PC-3 (cell line): ENCODE measurements around the gene SSTR5. TPM values are rescaled to one million over a fixed set of nuclear protein-coding genes. Genes with fewer than 3 reads are reported as not detected.

Experiments used
- ATAC-seq: fragments of 200-7000 bp; cut with Tn5 transposase; 2 replicates; pipeline ENCODE4 v1.9.1; 2020; ENCODE audit warnings: mild to moderate bottlenecking, moderate library complexity
- BruUV-seq: library from RNA; stranded (reverse); fragments of 400-500 nt; replicated peaks from 2 replicates; lab custom pipeline; 2021; lab: Mats Ljungman, UMichigan
- CTCF ChIA-PET: fragments of 300-600 bp; sonication (Branson Sonifier 250); formaldehyde crosslinking; loops from one replicate; lab custom pipeline; 2022; ENCODE audit warnings: antibody characterized with exemption; lab: Charles Lee
- POLR2A ChIA-PET: fragments of 300-600 bp; sonication (Branson Sonifier 250); formaldehyde crosslinking; loops from one replicate; lab custom pipeline; 2022; ENCODE audit warnings: antibody characterized with exemption; ENCODE audit not compliant: unreplicated experiment; lab: Charles Lee
- DNase-seq: peaks from one replicate; pipeline ENCODE4 v3.0.0-alpha.2; 2015
- H2AFZ ChIP-seq: fragments of 300-600 bp; sonication (generic); 2 replicates; pipeline ENCODE4 v1.6.0; 2016; ENCODE audit warnings: antibody characterized with exemption, low read length
- H3F3A ChIP-seq: fragments of 300-600 bp; sonication (generic); one replicate; pipeline ENCODE4 v1.6.0; 2017; ENCODE audit warnings: antibody characterized with exemption, low read length, control low read depth, mild to moderate bottlenecking; ENCODE audit not compliant: unreplicated experiment
- H3K27ac ChIP-seq: fragments of 300-600 bp; sonication (generic); 2 replicates; pipeline ENCODE4 v1.5.1; 2016; ENCODE audit warnings: mild to moderate bottlenecking, low read length
- H3K27me3 ChIP-seq: fragments of 300-600 bp; sonication (generic); 2 replicates; pipeline ENCODE4 v1.6.1; 2016; ENCODE audit warnings: low read length, mixed read lengths
- H3K36me3 ChIP-seq: fragments of 300-600 bp; sonication (generic); 2 replicates; pipeline ENCODE4 v1.6.1; 2016; ENCODE audit warnings: low read depth, mixed run types, low read length, mixed read lengths
- H3K4me1 ChIP-seq: fragments of 300-600 bp; sonication (generic); 2 replicates; pipeline ENCODE4 v1.5.1; 2016; ENCODE audit warnings: low read length; ENCODE audit not compliant: insufficient read depth
- H3K4me2 ChIP-seq: fragments of 300-600 bp; sonication (generic); 2 replicates; pipeline ENCODE4 v1.6.0; 2016; ENCODE audit warnings: low read length
- H3K4me3 ChIP-seq: fragments of 300-600 bp; sonication (generic); 2 replicates; pipeline ENCODE4 v1.5.1; 2016; ENCODE audit warnings: mild to moderate bottlenecking, low read length, mixed read lengths
- H3K79me2 ChIP-seq: fragments of 300-600 bp; sonication (generic); 2 replicates; pipeline ENCODE4 v1.6.1; 2017; ENCODE audit warnings: low read length, mixed read lengths
- H3K9ac ChIP-seq: fragments of 300-600 bp; sonication (generic); 2 replicates; pipeline ENCODE4 v1.6.0; 2016; ENCODE audit warnings: mild to moderate bottlenecking, low read length
- H3K9me2 ChIP-seq: fragments of 300-600 bp; sonication (generic); replicated peaks from 2 replicates; pipeline ENCODE4 v1.6.1; 2016; ENCODE audit warnings: mixed run types, low read length, mixed read lengths
- H3K9me3 ChIP-seq: fragments of 300-600 bp; sonication (generic); 2 replicates; pipeline ENCODE4 v1.6.1; 2016; ENCODE audit warnings: low read length, mixed read lengths
- H4K20me1 ChIP-seq: fragments of 300-600 bp; sonication (generic); 2 replicates; pipeline ENCODE4 v1.6.1; 2016; ENCODE audit warnings: low read length, mixed read lengths
- CTCF ChIP-seq: fragments of 300-600 bp; sonication (generic); conservative IDR thresholded peaks from 2 replicates; pipeline ENCODE4 v1.5.1; 2017; ENCODE audit warnings: antibody characterized with exemption, low read depth, mild to moderate bottlenecking, low read length
- EZH2 ChIP-seq: fragments of 300-600 bp; sonication (generic); IDR thresholded peaks from one replicate; pipeline ENCODE4 v1.6.1; 2017; ENCODE audit warnings: antibody characterized with exemption, mild to moderate bottlenecking, low read length; ENCODE audit not compliant: unreplicated experiment
- EZH2phosphoT487 ChIP-seq: fragments of 300-600 bp; sonication (generic); IDR thresholded peaks from 2 replicates; pipeline ENCODE4 v1.6.1; 2018; ENCODE audit warnings: mild to moderate bottlenecking, antibody characterized with exemption, low read length, borderline replicate concordance
- intact Hi-C: fragments of 100-400 bp; cut with micrococcal nuclease; formaldehyde crosslinking; loops from 2 replicates; pipeline ENCODE4 v1.9.0; 2023
- total RNA-seq: library from RNA; depleted of rRNA; stranded (reverse); fragments of >200 nt; gene quantifications from 2 replicates; pipeline ENCODE4 v1.2.3, GENCODE V29; 2014

SSTR5 gene
- total RNA-seq, 1 experiment from 2014 or later, result 0.51 TPM

- Histone ChIP-seq H3K9ac (no peak overlapping the region), H4K20me1 (no peaks in the 10 kb centered on the region), H3K27me3 (no peaks in the 10 kb centered on the region), H3K4me2 (no peak overlapping the region), H3K9me3 (no peaks in the 10 kb centered on the region), H3K4me1 (no peaks in the 10 kb centered on the region), H2AFZ (no peak overlapping the region), H3F3A (no peaks in the 10 kb centered on the region), H3K4me3 (no peak overlapping the region), H3K79me2 (no peaks in the 10 kb centered on the region), H3K27ac (no peak overlapping the region), H3K36me3 (no peaks in the 10 kb centered on the region), H3K9me2 (no peaks in the 10 kb centered on the region)
- no TSS peak for BruUV-seq
- no peak for DNase-seq
- POLR2A ChIA-PET, result no interaction called here
- intact Hi-C loops, result no loop called here
- TF ChIP-seq EZH2 (no peak), EZH2phosphoT487 (no peak), CTCF (no peak)
- CTCF ChIA-PET, result no interaction called here
- no peak for ATAC-seq
Measured at GRCh38 chr16:1126586-1126985, 54.0 kb downstream of the SSTR5 start.

- Histone ChIP-seq H3K9me2 (no peaks in the 10 kb centered on the region), H3K4me3 (no peak overlapping the region), H3K27ac (no peak overlapping the region), H3K9ac (no peak overlapping the region), H4K20me1 (no peaks in the 10 kb centered on the region), H3K79me2 (no peaks in the 10 kb centered on the region), H3K27me3 (no peaks in the 10 kb centered on the region), H3F3A (no peaks in the 10 kb centered on the region), H2AFZ (no peak overlapping the region), H3K9me3 (no peaks in the 10 kb centered on the region), H3K4me2 (no peak overlapping the region), H3K4me1 (no peaks in the 10 kb centered on the region), H3K36me3 (no peaks in the 10 kb centered on the region)
- DNase-seq (no peak), ATAC-seq (no peak)
- CTCF ChIA-PET, result no interaction called here
- intact Hi-C loops, result no loop called here
- TF ChIP-seq CTCF (no peak), EZH2 (no peak), EZH2phosphoT487 (no peak)
- BruUV-seq, result no TSS peak
- POLR2A ChIA-PET, result no interaction called here
Measured at GRCh38 chr16:1127101-1127500, 54.6 kb downstream of the SSTR5 start.

- H4K20me1 ChIP-seq, result no peaks in the 10 kb centered on the region
- no peaks in the 10 kb centered on the region for H3K9me3 ChIP-seq
- DNase-seq, result no peak
- no peak for ATAC-seq
- POLR2A ChIA-PET, result no interaction called here
- no peak overlapping the region for H3K27ac ChIP-seq
- H3K4me3 ChIP-seq, result no peak overlapping the region
- H3F3A ChIP-seq, result no peaks in the 10 kb centered on the region
- intact Hi-C loops, result no loop called here
- no peaks in the 10 kb centered on the region for H3K9me2 ChIP-seq
- TF ChIP-seq EZH2phosphoT487, result no peak
- TF ChIP-seq CTCF, result no peak
- no peak for TF ChIP-seq EZH2
- no peak overlapping the region for H3K4me2 ChIP-seq
- no peaks in the 10 kb centered on the region for H3K27me3 ChIP-seq
- no peaks in the 10 kb centered on the region for H3K36me3 ChIP-seq
- BruUV-seq, result no TSS peak
- H3K4me1 ChIP-seq, result no peaks in the 10 kb centered on the region
- no peak overlapping the region for H2AFZ ChIP-seq
- no peaks in the 10 kb centered on the region for H3K79me2 ChIP-seq
- CTCF ChIA-PET, result no interaction called here
- no peak overlapping the region for H3K9ac ChIP-seq
Measured at GRCh38 chr16:1127971-1128715, 55.6 kb downstream of the SSTR5 start.
